ENCODE data around the gene C10orf105. TPM values are rescaled to one million over a fixed set of nuclear protein-coding genes. Genes with fewer than 3 reads are reported as not detected.

Gene C10orf105
- polyA plus RNA-seq, 1 of the 3 experiments (the other 2 are of a cell fraction): not detected

DNA sequence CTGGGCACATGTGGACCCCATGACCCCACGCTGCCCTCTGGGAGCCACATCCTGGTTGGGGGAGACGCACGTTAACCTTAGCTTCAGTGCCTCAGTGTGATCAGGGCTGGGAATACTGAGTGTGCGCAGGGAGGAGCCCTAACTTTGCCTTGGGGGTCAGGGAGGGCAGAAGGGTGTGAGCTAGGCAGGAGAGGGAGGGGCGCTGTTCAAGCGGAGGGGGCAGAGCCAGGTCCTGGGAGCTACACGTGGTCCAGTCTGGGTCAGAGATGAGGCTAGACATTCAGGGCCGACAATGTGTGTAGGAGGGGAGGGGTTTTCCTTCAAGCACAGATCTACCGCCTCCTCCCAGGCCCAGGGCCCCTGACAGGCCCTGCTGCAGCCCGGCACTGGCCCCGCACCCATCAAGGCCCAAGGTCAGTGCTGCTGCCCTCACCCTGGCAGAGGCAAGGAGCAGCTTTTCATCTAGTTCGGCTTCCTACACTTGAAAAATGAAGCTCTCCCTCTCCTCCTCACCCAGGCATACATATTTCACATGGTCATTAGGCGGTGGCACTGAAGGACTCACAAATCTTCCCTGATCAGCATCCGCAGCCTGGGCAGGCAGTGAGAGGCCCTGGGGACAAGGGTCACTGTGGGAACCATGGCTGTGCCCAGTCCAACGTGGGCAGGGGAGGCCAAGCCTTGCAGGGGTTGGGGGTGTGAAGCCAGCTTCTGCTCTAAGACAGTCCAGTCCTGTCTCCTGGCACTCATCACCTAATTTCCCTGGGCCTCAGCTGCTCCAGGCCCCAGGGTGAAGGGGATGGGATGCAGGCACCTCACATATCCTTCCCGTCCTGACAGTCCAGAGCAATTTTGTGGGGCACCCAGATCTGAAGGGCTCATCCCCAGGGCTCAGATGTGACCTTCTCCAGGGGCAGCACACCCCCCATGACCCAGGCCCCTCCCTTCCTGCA is 47.3 kb downstream of the C10orf105 start:
- Histone ChIP-seq H3K27ac (ENCODE audit: low read depth in 2 of 2, low read length in 1 of 2) (no peak overlapping the region), H3K9me3 (no peaks in the 10 kb centered on the region), H3K27me3 (ENCODE audit: insufficient read depth) (0 out of 2 replicates have a peak, but pooled peaks cover 2% of the 10 kb centered on the region), H3K79me2 (ENCODE audit: insufficient read depth) (no peaks in the 10 kb centered on the region), H3F3A (replicated peaks; ENCODE audit: insufficient read depth) (no peaks in the 10 kb centered on the region), H3K36me3 (replicated peaks in 1 of 2; ENCODE audit: control insufficient read depth in 1 of 2, insufficient read depth in 2 of 2, low read length in 1 of 2) (no peaks in the 10 kb centered on the region), H3K9me2 (no peaks in the 10 kb centered on the region), H3K4me1 (ENCODE audit: control insufficient read depth in 1 of 2, insufficient read depth in 2 of 2, low read depth in 1 of 2, low read length in 1 of 2) (peaks cover 0 to 2% of the 10 kb centered on the region in 2 experiments; a peak in 1 of 4 replicates), H3K4me3 (ENCODE audit: low read depth in 2 of 2, low read length in 1 of 2) (no peak overlapping the region), H4K20me1 (ENCODE audit: insufficient read depth) (no peaks in the 10 kb centered on the region), H3K9ac (no peak overlapping the region), H3K4me2 (no peak overlapping the region), H2AFZ (ENCODE audit: low read depth) (no peak overlapping the region)
- POLR2A ChIA-PET: no interaction called here
- DNase-seq: no peak
- TF ChIP-seq CHD2 (IDR thresholded peaks at IDR 0.05; ENCODE audit: low read length, partially characterized antibody) (no peak), RAD21 (IDR thresholded peaks at IDR 0.05; ENCODE audit: low read length) (no peak), FOSL2 (IDR thresholded peaks at IDR 0.05; ENCODE audit: borderline replicate concordance, low read depth) (no peak), MEF2A (IDR thresholded peaks at IDR 0.05; ENCODE audit: borderline replicate concordance, low read depth) (no peak), ELF1 (IDR thresholded peaks at IDR 0.05) (no peak), FOXJ3 (CRISPR knock-in tag; IDR thresholded peaks at IDR 0.05) (no peak), SMC3 (IDR thresholded peaks at IDR 0.05; ENCODE audit: low read depth, low read length) (no peak), JUND (IDR thresholded peaks at IDR 0.05) (no peak), EP300 (IDR thresholded peaks at IDR 0.05; ENCODE audit: borderline replicate concordance in 1 of 2, low read depth in 1 of 2, low read length in 1 of 2) (no peak), POLR2AphosphoS5 (IDR thresholded peaks at IDR 0.05; ENCODE audit: low read depth, low read length) (no peak)
- TF ChIP-seq, protein P1, sequence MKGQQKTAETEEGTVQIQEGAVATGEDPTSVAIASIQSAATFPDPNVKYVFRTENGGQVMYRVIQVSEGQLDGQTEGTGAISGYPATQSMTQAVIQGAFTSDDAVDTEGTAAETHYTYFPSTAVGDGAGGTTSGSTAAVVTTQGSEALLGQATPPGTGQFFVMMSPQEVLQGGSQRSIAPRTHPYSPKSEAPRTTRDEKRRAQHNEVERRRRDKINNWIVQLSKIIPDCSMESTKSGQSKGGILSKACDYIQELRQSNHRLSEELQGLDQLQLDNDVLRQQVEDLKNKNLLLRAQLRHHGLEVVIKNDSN (IDR thresholded peaks at IDR 0.05; ENCODE audit: borderline replicate concordance, low read depth): no peak
- TF ChIP-seq, protein P2, sequence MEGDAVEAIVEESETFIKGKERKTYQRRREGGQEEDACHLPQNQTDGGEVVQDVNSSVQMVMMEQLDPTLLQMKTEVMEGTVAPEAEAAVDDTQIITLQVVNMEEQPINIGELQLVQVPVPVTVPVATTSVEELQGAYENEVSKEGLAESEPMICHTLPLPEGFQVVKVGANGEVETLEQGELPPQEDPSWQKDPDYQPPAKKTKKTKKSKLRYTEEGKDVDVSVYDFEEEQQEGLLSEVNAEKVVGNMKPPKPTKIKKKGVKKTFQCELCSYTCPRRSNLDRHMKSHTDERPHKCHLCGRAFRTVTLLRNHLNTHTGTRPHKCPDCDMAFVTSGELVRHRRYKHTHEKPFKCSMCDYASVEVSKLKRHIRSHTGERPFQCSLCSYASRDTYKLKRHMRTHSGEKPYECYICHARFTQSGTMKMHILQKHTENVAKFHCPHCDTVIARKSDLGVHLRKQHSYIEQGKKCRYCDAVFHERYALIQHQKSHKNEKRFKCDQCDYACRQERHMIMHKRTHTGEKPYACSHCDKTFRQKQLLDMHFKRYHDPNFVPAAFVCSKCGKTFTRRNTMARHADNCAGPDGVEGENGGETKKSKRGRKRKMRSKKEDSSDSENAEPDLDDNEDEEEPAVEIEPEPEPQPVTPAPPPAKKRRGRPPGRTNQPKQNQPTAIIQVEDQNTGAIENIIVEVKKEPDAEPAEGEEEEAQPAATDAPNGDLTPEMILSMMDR (IDR thresholded peaks at IDR 0.05): no peak
- TF ChIP-seq, protein P3, sequence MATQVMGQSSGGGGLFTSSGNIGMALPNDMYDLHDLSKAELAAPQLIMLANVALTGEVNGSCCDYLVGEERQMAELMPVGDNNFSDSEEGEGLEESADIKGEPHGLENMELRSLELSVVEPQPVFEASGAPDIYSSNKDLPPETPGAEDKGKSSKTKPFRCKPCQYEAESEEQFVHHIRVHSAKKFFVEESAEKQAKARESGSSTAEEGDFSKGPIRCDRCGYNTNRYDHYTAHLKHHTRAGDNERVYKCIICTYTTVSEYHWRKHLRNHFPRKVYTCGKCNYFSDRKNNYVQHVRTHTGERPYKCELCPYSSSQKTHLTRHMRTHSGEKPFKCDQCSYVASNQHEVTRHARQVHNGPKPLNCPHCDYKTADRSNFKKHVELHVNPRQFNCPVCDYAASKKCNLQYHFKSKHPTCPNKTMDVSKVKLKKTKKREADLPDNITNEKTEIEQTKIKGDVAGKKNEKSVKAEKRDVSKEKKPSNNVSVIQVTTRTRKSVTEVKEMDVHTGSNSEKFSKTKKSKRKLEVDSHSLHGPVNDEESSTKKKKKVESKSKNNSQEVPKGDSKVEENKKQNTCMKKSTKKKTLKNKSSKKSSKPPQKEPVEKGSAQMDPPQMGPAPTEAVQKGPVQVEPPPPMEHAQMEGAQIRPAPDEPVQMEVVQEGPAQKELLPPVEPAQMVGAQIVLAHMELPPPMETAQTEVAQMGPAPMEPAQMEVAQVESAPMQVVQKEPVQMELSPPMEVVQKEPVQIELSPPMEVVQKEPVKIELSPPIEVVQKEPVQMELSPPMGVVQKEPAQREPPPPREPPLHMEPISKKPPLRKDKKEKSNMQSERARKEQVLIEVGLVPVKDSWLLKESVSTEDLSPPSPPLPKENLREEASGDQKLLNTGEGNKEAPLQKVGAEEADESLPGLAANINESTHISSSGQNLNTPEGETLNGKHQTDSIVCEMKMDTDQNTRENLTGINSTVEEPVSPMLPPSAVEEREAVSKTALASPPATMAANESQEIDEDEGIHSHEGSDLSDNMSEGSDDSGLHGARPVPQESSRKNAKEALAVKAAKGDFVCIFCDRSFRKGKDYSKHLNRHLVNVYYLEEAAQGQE (IDR thresholded peaks at IDR 0.05; ENCODE audit: low read depth, low read length): no peak
- CTCF ChIA-PET: interaction anchor here (0.9 to 4.6 kb wide), 7 partner anchors 7 to 353 kb away, joined by 3 to 20 read pairs (median 3); partner anchors contain the start of gene VSIR
- 72% methylated on average over 13 of the region's 16 CpGs for WGBS (ENCODE audit: low lambda C conversion rate)
